T-helper 1 cell treated with Interleukin-12 subunit alpha and Interleukin-12 subunit beta and Interleukin-4 antibody, amounts not matched to agents 30 ng/mL and 1 ng/mL, for 36 hours (primary cell): Measurements from ENCODE around the gene ACOT7. TPM values are rescaled to one million over a fixed set of nuclear protein-coding genes. Genes with fewer than 3 reads are reported as not detected.
"Not testable (repeated sequence)": the region's sequence is repeated elsewhere in the genome, so short reads cannot be mapped to it uniquely, and the experiment has no call there.

Experiments used
- intact Hi-C: fragments of 100-400 bp; cut with micrococcal nuclease; formaldehyde crosslinking; loops from one replicate; pipeline ENCODE4 v1.15.1; 2024
- total RNA-seq: library from RNA; stranded (reverse); gene quantifications from 2 replicates; pipeline ENCODE4 v1.2.3, GENCODE V29; 2022

Gene ACOT7, protein sequence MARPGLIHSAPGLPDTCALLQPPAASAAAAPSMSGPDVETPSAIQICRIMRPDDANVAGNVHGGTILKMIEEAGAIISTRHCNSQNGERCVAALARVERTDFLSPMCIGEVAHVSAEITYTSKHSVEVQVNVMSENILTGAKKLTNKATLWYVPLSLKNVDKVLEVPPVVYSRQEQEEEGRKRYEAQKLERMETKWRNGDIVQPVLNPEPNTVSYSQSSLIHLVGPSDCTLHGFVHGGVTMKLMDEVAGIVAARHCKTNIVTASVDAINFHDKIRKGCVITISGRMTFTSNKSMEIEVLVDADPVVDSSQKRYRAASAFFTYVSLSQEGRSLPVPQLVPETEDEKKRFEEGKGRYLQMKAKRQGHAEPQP
- 72.3 and 76.9 TPM in 2 replicates for total RNA-seq

DNA sequence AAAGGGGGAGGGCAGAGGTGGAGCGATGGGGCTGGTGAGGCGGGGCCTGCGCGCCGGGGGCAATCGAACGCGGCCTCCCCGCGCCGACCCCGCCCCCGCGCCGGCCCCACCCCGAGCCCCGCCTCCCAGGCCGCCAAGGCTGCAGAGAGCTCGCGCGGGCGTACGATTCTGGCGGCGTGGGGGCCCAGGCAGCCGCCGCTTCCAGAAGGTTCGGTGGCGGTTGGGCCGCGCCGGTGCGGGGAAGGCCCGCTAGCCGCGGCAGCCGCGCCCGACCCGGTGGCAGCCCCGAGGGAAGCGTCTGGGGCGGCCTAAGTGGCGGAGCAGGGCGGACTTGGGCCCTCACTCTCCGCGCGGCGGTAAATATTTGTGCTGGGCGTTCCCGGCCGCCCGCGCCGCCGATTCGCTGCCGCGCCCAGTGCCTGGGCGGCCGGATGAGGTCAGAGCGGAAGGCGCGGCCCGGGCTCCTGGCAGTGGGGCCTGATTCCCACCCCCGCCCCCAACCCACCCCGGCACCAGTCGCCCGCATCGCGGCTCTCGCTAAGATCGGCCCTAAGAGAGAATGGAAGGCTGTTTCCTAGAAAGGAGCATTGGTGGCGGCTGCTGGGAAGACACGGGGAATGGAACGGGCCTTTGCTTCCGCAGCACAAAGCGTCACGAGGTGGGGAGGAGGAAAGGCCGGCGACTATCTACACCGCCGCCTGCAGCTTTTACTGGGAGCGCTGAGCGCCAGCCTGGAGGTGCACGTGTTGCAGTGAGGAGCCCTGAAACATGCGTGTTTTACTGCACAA, at the start of gene ACOT7:
Gene ACOT7 (minus strand): TSS at position 368 of the 788 bp plus-strand sequence. CDS start 368 bp downstream, outside the sequence.
- intact Hi-C loops: loop anchor here (1.0 to 5.0 kb wide), 8 partner anchors 27 to 401 kb away; partner anchors contain the start of genes NPHP4 and RPL22

DNA sequence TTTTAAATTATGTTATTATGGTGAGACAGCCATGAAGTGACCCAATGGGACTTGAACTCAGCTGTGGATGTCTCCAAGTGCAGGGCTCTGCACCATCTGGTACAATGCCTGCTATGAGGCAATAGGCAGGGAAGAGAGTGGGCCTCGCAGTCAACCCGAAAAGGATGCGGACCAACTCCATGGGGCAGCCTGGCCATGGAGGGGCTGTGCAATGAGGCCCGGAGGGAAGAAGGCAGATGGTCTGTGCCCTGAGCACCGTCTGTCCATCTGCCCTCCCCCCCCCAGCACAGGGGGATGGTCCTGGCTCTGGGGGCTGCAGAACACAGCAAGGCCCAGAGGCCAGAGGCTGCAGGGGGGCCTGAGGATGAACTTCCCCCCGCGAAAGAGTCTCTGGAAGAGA, 48.0 kb upstream of the ACOT7 start:
- intact Hi-C loops: loop anchor here (2.0 kb wide), 1 partner anchor 19 kb away; no protein-coding TSS in a partner anchor

DNA sequence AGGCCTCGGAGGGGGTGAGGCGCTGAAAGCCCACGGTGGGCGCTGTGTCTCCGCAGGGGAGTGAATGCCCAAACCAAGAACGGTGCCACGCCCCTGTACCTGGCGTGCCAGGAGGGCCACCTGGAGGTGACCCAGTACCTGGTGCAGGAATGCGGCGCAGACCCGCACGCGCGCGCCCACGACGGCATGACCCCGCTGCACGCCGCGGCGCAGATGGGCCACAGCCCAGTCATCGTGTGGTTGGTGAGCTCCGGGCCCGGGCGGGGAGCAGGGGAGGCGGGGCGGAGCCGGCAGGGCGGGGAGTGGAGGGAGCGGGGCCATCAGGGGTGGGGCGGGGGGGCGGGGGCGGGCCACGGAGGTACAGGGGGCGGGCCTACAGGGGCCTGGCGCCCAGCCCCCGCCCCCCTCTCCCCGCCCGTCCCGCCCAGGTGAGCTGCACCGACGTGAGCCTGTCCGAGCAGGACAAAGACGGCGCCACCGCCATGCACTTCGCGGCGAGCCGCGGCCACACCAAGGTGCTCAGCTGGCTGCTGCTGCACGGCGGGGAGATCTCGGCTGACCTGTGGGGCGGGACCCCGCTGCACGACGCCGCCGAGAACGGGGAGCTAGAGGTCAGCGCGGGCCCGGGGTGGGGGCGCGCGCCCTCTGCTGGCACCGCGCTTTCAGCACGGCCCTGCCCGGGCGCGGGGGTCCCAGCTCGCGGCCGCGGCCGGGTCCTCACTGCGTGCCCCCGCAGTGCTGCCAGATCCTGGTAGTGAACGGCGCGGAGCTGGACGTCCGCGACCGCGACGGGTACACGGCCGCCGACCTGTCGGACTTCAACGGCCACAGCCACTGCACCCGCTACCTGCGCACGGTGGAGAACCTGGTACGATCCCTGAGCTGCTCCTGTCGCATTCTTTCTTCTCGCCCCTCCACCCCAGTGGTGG, 46.9 kb upstream of the ACOT7 start:
- intact Hi-C loops: loop anchor here (1.0 to 2.0 kb wide), 2 partner anchors 20 to 21 kb away; partner anchors contain the start of gene HES2

DNA sequence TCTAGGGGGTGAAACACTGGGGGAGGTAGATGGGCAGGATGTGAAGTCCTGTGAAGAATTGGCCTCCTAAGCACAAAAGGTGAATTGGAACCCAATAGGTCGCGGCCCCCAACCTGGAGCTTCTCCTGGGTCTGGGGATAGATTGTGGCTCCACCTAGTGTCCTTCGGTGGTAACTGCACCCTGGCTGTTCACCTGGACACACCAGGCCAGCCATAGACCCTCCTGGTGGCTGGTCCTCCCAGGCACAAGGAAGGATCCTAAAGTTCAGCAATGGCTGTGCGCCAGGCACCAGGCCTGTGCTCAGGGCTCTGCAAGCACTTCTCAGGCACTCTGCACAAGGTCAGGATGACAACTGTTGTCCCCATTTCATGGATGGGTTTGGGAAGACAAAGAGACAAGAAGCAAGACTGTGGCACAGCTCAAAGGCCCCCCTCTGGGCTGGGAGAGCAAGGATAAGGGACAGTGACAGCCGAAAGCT, 44.5 kb upstream of the ACOT7 start:
- intact Hi-C loops: loop anchor here (1.0 kb wide), 3 partner anchors 15 to 192 kb away; no protein-coding TSS in a partner anchor

DNA sequence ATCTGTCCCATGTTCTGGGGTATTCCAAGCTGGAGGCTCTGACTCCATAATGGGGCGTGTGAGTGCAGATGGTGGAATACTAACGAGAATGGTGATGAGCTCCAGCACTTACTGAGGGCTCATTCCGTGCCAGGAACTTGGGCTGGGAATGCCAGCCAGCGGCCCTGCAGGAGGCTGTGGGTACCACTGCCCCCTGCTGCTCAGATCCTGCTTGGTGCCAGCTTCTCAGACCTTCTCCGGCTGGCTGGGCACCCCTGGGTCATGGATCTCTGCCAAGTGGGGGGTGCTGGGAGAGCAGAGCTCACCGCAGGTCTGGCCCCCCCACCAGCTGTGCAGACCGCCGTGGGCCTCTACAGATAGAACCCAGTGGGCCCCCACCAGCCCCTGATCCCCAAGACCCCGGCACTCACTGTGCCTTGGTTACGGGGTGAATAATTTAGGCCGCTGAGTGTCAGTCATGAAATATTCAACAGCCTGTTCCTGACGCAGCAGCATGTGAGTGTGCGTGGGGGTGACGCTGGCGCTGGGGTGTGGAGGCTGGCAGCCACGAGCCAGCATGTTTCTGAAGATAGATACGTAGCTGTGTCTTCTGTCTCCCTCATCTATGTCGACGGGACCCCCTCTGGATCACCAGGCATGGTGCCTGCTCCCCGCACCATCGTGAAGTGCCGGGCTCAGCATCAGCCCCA, 43.6 kb upstream of the ACOT7 start:
- intact Hi-C loops: not testable (repeated sequence)

DNA sequence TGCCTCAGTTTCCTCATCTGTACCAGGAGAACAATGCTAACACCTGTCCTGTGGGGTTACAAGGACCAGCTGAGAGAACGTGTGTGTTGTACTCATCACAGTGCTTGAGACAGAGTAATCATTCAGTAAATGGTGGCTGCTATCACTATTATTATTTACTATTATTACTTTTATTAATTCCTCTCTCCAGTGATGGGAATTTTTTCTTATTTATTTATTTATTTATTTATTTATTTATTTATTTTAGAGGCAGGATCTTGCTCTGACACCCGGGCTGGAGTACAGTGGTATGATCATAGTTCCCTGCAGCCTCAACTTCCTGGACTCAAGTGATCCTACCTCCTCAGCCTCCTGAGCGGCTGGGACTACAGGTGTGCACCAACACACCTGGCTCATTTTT, 42.7 kb upstream of the ACOT7 start:
- intact Hi-C loops: not testable (repeated sequence)

DNA sequence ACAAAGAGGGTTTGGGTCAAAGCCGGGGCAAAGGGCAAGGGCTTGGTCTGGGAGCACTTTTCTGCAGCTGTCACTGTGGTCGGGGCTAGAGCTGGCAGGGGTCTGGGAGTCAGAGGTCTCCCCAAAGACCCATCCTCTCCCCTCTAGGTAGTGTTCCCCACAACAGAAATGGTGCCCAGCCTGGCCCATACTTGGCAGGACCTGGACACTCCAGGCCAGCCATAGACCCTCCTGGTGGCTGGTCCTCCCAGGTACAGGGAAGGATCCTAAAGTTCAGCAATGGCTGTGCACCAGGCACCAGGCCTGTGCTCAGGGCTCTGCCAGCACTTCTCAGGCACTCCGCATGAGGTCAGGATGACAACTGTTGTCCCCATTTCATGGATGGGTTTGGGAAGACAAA, 42.0 kb upstream of the ACOT7 start:
- intact Hi-C loops: no loop called here

DNA sequence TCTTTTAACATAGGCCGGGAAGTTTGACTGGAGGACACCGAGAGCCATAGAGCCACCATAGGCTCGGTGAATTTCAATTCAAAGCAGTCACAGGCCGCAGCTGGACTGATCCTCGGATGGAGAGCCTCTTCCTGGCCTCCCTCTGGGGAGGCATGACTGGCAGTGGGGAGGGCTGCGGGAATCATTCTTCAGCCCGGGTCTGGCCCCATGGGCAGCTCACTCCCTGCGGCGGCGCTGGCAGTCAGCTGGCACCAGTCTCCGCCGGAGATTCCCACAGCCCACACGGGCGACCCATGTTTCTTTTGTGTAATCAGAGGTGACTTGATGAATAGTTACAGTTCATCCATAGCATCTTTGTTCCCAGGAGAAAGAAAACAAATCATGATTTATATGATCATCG, 41.6 kb upstream of the ACOT7 start:
- intact Hi-C loops: no loop called here

DNA sequence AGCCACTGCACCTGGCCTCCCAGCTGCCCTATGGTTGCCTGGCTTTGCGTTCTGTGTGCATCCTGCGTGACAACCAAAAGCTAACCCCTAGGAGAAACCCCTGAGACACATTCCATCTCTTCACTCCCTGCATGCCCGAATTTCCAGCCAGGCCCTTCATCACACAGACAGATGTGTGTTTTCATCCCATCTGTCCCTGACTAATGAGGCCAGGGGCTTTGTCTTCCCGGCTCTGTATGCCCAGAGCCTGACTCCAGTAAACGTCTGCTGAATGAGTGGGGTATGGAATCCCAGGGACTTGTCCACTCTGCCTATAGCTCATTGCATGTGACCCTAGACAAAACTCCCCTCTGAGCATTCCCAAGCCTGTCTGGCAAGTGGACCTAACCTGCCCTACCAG, 40.6 kb upstream of the ACOT7 start:
- intact Hi-C loops: no loop called here

DNA sequence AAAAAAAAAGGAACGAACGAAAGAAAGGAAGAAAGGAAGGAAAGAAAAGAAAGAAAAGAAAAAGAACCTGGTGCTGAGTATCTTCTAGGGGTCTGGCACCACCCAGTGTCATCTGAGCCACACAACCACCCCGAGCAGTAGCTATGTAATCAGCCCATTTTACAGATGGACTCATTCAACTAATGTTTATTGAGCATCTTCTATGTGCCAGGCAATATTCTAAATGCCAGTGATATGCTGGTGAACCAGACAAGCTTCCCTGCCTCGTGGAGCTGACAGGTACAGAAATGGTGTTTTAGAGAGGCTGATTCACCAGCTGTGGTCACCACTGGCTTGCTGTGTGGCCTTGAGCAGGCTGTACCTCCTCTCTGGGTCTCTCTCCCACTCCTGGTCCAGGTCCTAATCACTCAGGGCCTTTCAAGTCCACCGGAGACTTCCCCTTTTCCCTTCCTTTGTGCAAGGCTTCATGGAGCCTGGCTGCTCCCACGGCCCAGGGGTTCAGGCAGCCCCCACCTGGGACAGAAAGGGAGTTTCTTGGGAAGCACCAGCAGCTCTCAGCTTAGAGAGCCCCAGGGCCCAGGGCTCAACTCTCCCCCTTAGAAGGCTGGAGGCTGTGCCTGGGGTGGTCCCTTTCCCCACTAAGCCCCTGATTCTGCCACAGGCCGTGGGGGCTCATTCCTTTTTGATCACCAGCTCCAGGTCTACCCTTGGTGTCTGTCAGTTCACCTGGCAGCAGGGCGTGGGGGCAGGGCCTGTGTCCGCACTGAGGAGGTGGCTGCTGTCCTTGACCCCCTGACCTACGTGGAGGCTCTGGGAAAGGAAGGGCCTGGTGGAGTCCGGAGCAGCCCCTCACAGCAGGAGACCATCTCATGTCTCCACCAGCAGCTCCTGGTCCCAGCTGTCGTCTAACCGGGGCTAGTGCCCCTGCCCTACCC, 38.3 kb upstream of the ACOT7 start:
- intact Hi-C loops: not testable (repeated sequence)

DNA sequence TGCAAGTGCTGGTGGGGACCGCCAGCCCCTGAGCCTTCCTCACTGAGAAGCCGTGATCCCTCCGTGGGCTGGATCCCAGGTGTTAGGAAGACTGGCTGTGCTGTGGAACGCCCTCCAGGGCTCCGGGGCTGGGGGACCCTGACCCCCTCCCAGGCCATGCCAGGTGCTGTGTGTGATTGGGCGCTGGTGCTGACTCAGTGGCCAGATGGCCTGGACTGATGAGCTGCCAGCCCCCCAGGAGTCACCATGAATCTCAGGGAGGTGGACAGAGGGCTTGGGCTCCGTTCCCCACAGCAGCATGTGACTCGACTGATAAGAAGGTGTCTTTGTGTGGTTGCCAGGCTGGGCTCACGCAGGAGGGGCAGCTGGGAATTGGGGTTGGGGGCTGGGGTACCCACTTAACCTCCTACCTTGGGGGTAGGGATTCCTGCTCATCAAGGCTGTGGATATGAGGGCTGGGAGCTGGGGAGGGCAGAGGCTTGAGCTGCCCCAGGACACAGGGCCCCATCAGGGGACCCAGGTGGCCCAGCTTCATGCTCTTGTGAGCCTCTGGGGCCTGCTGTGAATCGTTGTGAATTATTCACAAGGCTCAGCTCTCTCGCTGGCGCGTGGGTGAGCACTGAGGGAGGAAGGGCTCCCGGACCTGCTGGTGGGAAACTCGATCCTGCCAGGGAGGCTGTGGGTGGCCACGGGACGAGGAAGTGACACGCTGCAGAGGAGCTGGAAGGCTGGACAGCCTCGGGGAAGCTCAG, 36.3 kb upstream of the ACOT7 start:
- intact Hi-C loops: not testable (repeated sequence)

DNA sequence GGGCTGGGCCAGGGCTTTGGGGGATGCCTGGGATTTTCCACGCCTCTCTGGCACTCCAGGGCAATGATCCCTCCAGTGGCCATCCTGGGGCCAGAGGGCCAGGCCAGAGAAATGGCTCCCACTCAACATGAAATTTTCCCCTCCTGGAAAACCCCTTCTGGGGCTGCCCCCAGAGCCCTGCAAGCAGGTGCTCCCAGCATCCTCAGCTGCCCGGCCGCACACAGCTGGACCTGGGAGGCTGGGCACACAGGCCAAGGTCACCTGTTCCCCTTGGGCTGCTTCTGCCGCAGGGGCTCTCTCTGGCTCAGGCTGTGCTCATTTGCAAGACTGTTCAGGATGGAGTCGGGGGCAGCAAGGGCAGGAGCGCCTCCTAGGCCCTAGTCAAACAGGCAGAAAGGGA, 34.9 kb upstream of the ACOT7 start:
- intact Hi-C loops: not testable (repeated sequence)

DNA sequence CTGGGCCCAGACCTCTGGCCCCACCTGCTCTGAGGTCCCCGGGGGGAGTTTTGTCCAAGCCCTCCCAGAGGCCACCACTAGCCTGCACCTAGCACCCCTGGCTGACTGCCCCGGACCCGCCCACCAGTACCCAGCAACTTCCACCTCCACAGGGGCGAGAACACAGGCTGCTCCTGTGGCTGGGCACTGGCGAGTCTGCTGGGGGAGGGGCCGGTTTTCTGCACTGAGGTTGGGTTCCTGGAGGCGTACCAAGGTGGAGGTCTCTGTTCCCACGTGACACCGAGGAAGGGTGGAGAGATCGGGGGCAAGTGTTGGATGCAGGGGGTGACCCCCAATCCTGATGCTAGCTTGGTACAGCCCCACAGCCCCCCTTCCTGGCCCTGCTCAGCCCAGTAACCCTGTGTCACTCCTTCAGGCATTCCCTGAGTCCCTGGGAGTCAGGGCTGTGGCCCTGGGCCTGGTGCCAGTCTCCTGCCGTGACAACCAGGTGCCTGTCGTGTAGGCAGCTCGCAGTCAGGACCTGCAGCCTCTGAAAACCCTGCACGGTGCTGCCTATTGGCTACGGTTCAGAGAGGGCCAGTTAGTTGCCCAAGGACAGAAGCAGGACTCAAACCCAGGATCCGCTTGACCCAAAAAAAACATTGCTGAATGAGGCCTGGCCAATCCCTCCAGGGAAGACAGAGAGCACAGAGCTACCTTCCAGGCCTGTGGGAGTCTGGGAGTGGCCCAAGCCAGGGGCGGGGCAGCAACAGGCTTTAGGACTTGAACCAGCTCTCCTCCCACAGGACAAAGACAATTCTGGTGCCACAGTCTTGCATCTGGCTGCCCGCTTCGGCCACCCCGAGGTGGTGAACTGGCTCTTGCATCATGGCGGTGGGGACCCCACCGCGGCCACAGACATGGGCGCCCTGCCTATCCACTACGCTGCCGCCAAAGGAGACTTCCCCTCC, 34.1 kb upstream of the ACOT7 start:
- intact Hi-C loops: no loop called here

DNA sequence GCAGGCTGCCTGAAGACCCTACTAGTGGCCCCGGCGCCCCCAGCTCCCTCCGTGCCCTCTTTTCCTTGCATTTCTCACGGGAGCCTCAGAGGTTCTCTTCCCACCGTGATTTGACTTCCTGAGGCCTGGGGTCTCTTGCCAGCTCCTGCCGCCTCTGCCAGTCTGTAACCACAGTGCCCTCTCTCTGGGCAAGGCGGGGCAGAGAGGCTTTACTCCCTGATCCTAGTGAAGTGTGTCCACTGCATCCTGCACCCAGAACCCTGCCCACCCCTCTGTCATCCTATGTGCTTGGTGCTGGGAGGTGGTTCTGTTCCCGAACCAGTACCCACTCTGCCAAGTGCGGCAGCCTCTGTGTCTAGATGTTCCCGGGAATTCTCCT, 33.4 kb upstream of the ACOT7 start:
- intact Hi-C loops: no loop called here

DNA sequence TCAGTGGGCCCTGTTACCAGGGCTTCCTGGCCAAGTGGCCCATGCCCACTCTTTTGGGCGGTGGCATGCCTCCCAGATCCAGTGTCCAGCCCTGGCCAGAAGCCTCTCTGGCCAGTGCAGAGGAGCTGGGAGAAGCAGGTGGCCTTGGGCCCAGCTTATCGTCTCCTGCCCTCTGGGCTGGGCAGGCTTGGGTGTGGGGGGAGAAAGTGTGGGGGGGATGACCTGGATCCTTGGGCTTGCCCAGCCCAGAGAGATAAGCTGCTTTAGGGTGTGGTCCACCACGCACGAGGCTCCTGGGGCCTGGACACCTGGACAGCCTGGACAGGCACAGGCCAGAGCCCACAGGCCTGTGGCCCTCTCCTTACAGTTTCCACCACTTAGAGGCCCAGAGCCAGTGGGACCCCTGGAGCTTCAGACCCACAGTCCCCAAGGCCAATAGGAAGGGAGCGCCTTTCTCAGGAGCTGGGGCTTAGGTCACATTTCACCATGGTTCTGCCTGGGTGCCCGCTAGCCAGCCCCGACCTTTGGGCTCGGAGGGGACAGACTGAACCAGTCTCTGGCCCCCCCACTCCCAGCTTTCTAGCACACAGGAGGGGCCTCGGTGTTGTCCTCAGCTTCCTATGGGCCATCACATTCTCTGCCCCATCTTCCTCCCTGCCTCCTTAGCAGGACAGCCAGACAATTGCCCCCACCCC, 32.9 kb upstream of the ACOT7 start:
- intact Hi-C loops: no loop called here

DNA sequence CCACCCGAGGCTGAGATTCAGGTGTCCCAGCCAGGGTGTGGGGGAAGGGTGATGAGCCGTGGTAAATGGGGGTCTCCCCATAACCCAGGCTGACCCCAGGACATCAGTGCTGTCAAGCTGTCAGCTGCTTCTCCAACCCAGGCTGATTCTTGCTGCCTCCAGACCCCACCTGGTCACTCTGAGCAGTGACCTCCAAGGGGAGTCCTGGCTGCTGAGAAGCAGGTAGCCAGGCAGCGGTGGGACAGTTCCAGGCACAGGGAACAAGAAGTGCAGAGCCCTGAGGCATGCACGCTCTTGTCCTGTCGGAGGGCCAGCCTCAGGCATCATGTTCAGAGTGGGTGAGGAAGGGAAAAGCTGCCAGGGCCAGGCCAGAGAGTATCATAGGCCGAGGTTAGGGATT, 32.1 kb upstream of the ACOT7 start:
- intact Hi-C loops: no loop called here
